HEK293 (cell line): ENCODE measurements around the gene PLPPR2.

ENCODE experiments used
- EGR2 ChIP-seq: fragments of 450-650 bp; formaldehyde crosslinking; IDR thresholded peaks from 2 replicates; pipeline ENCODE4 v1.5.1; 2016; ENCODE audit warnings: low read depth, missing biosample characterization, missing genetic modification characterization
- GFI1B ChIP-seq: fragments of 450-650 bp; formaldehyde crosslinking; IDR thresholded peaks from 2 replicates; pipeline ENCODE4 v1.5.1; 2016; ENCODE audit warnings: missing biosample characterization, missing genetic modification characterization
- KLF1 ChIP-seq: fragments of 450-650 bp; formaldehyde crosslinking; IDR thresholded peaks from 2 replicates; pipeline ENCODE4 v1.5.1; 2016; ENCODE audit warnings: missing biosample characterization, missing genetic modification characterization
- KLF16 ChIP-seq: fragments of 450-650 bp; formaldehyde crosslinking; IDR thresholded peaks from 2 replicates; pipeline ENCODE4 v1.5.1; 2017; ENCODE audit warnings: missing biosample characterization, missing genetic modification characterization
- OSR2 ChIP-seq: fragments of 450-650 bp; formaldehyde crosslinking; IDR thresholded peaks from 2 replicates; pipeline ENCODE4 v1.5.1; 2016; ENCODE audit warnings: missing biosample characterization, missing genetic modification characterization
- PRDM1 ChIP-seq: fragments of 450-650 bp; formaldehyde crosslinking; IDR thresholded peaks from 2 replicates; pipeline ENCODE4; 2016; ENCODE audit warnings: missing biosample characterization, missing genetic modification characterization
- PRDM6 ChIP-seq: fragments of 450-650 bp; formaldehyde crosslinking; IDR thresholded peaks from 2 replicates; pipeline ENCODE4 v1.5.1; 2017; ENCODE audit warnings: missing biosample characterization, missing genetic modification characterization
- SCRT1 ChIP-seq: fragments of 450-650 bp; formaldehyde crosslinking; IDR thresholded peaks from 2 replicates; pipeline ENCODE4 v1.5.1; 2016; ENCODE audit warnings: missing biosample characterization, missing genetic modification characterization, borderline replicate concordance
- SP2 ChIP-seq: fragments of 450-650 bp; formaldehyde crosslinking; IDR thresholded peaks from 2 replicates; pipeline ENCODE4 v1.5.1; 2016; ENCODE audit warnings: missing biosample characterization, missing genetic modification characterization
- YY2 ChIP-seq: fragments of 450-650 bp; formaldehyde crosslinking; IDR thresholded peaks from 2 replicates; pipeline ENCODE4 v1.5.1; 2016; ENCODE audit warnings: missing biosample characterization, missing genetic modification characterization
- ZFP3 ChIP-seq: fragments of 450-650 bp; formaldehyde crosslinking; IDR thresholded peaks from 2 replicates; pipeline ENCODE4 v1.5.1; 2016; ENCODE audit warnings: low read depth, missing biosample characterization, missing genetic modification characterization
- ZNF10 ChIP-seq: fragments of 450-650 bp; formaldehyde crosslinking; IDR thresholded peaks from 2 replicates; pipeline ENCODE4 v1.5.1; 2017; ENCODE audit warnings: missing biosample characterization, missing genetic modification characterization
- ZNF266 ChIP-seq: fragments of 450-650 bp; formaldehyde crosslinking; IDR thresholded peaks from 2 replicates; pipeline ENCODE4 v1.5.1; 2016; ENCODE audit warnings: missing biosample characterization, missing genetic modification characterization, low read depth
- ZNF571 ChIP-seq: fragments of 450-650 bp; formaldehyde crosslinking; IDR thresholded peaks from 2 replicates; pipeline ENCODE4 v1.5.0; 2017; ENCODE audit warnings: missing biosample characterization, missing genetic modification characterization
- ZNF596 ChIP-seq: fragments of 450-650 bp; IDR thresholded peaks from 2 replicates; pipeline ENCODE4 v1.5.0; 2018; ENCODE audit warnings: missing biosample characterization, mild to moderate bottlenecking, missing genetic modification characterization, moderate library complexity
- ZNF621 ChIP-seq: fragments of 450-650 bp; formaldehyde crosslinking; IDR thresholded peaks from 2 replicates; pipeline ENCODE4 v1.5.1; 2017; ENCODE audit warnings: missing biosample characterization, missing genetic modification characterization
- ZNF654 ChIP-seq: fragments of 450-650 bp; formaldehyde crosslinking; IDR thresholded peaks from 2 replicates; pipeline ENCODE4 v1.5.1; 2016; ENCODE audit warnings: low read depth, missing biosample characterization, missing genetic modification characterization
- TF ChIP-seq, protein P1 (sequence below): fragments of 450-650 bp; formaldehyde crosslinking; IDR thresholded peaks from 2 replicates; pipeline ENCODE4 v1.5.1; 2017; ENCODE audit warnings: missing biosample characterization, mild to moderate bottlenecking, missing genetic modification characterization, moderate library complexity
- TF ChIP-seq, protein P2 (sequence below): fragments of 450-650 bp; formaldehyde crosslinking; IDR thresholded peaks from 2 replicates; pipeline ENCODE4 v1.5.1; 2016; ENCODE audit warnings: missing biosample characterization, missing genetic modification characterization
- TF ChIP-seq, protein P3 (sequence below): fragments of 450-650 bp; formaldehyde crosslinking; IDR thresholded peaks from 2 replicates; pipeline ENCODE4 v1.5.1; 2016; ENCODE audit warnings: missing biosample characterization, missing genetic modification characterization
- TF ChIP-seq, protein P4 (sequence below): fragments of 450-650 bp; formaldehyde crosslinking; IDR thresholded peaks from 2 replicates; pipeline ENCODE4 v1.5.1; 2016; ENCODE audit warnings: missing biosample characterization, missing genetic modification characterization
- TF ChIP-seq, protein P5 (sequence below): fragments of 450-650 bp; formaldehyde crosslinking; IDR thresholded peaks from 2 replicates; pipeline ENCODE4 v1.5.1; 2016; ENCODE audit warnings: missing biosample characterization, missing genetic modification characterization
- TF ChIP-seq, protein P6 (sequence below): fragments of 450-650 bp; formaldehyde crosslinking; IDR thresholded peaks from 2 replicates; pipeline ENCODE4 v1.5.1; 2017; ENCODE audit warnings: missing biosample characterization, missing genetic modification characterization
- TF ChIP-seq, protein P7 (sequence below): fragments of 450-650 bp; IDR thresholded peaks from 2 replicates; pipeline ENCODE4 v1.5.1; 2018; ENCODE audit warnings: missing biosample characterization, missing genetic modification characterization

The PLPPR2 gene

GRCh38 chr19:11380653-11381537 lies 25.7 kb downstream of the PLPPR2 start (continued):
- TF ChIP-seq, protein P1, sequence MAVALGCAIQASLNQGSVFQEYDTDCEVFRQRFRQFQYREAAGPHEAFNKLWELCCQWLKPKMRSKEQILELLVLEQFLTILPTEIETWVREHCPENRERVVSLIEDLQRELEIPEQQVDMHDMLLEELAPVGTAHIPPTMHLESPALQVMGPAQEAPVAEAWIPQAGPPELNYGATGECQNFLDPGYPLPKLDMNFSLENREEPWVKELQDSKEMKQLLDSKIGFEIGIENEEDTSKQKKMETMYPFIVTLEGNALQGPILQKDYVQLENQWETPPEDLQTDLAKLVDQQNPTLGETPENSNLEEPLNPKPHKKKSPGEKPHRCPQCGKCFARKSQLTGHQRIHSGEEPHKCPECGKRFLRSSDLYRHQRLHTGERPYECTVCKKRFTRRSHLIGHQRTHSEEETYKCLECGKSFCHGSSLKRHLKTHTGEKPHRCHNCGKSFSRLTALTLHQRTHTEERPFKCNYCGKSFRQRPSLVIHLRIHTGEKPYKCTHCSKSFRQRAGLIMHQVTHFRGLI, result no peak; the same call in 1 of the 2 replicates
- TF ChIP-seq, protein P2, sequence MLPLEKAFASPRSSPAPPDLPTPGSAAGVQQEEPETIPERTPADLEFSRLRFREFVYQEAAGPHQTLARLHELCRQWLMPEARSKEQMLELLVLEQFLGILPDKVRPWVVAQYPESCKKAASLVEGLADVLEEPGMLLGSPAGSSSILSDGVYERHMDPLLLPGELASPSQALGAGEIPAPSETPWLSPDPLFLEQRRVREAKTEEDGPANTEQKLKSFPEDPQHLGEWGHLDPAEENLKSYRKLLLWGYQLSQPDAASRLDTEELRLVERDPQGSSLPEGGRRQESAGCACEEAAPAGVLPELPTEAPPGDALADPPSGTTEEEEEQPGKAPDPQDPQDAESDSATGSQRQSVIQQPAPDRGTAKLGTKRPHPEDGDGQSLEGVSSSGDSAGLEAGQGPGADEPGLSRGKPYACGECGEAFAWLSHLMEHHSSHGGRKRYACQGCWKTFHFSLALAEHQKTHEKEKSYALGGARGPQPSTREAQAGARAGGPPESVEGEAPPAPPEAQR (tag by site-specific recombination), result no peak
- TF ChIP-seq OSR2 (no peak), YY2 (0 out of 2 replicates have a peak, but pooled peaks have one; percentile 19), KLF16 (tag by site-specific recombination) (no peak; the same call in 1 of the 2 replicates), PRDM6 (tag by site-specific recombination) (no peak), ZNF621 (no peak), ZFP3 (no peak), ZNF654 (no peak; the same call in 1 of the 2 replicates), EGR2 (tag by site-specific recombination) (peak; percentile 55), SP2 (peak; percentile 94), KLF1 (tag by site-specific recombination) (no peak), ZNF266 (tag by site-specific recombination) (no peak), GFI1B (tag by site-specific recombination) (no peak), PRDM1 (no peak), ZNF10 (tag by site-specific recombination) (0 out of 2 replicates have a peak, but pooled peaks have one; percentile 48), SCRT1 (no peak), ZNF596 (tag by site-specific recombination) (no peak), ZNF571 (tag by site-specific recombination) (no peak)
- TF ChIP-seq, protein P3, sequence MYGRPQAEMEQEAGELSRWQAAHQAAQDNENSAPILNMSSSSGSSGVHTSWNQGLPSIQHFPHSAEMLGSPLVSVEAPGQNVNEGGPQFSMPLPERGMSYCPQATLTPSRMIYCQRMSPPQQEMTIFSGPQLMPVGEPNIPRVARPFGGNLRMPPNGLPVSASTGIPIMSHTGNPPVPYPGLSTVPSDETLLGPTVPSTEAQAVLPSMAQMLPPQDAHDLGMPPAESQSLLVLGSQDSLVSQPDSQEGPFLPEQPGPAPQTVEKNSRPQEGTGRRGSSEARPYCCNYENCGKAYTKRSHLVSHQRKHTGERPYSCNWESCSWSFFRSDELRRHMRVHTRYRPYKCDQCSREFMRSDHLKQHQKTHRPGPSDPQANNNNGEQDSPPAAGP, result peak; percentile 58; the same call in 1 of the 2 replicates
- TF ChIP-seq, protein P4, sequence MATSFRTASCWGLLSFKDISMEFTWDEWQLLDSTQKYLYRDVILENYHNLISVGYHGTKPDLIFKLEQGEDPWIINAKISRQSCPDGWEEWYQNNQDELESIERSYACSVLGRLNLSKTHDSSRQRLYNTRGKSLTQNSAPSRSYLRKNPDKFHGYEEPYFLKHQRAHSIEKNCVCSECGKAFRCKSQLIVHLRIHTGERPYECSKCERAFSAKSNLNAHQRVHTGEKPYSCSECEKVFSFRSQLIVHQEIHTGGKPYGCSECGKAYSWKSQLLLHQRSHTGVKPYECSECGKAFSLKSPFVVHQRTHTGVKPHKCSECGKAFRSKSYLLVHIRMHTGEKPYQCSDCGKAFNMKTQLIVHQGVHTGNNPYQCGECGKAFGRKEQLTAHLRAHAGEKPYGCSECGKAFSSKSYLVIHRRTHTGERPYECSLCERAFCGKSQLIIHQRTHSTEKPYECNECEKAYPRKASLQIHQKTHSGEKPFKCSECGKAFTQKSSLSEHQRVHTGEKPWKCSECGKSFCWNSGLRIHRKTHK, result no peak
- TF ChIP-seq, protein P5, sequence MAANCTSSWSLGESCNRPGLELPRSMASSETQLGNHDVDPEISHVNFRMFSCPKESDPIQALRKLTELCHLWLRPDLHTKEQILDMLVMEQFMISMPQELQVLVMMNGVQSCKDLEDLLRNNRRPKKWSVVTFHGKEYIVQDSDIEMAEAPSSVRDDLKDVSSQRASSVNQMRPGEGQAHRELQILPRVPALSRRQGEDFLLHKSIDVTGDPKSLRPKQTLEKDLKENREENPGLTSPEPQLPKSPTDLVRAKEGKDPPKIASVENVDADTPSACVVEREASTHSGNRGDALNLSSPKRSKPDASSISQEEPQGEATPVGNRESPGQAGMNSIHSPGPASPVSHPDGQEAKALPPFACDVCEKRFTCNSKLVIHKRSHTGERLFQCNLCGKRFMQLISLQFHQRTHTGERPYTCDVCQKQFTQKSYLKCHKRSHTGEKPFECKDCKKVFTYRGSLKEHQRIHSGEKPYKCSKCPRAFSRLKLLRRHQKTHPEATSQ (tag by site-specific recombination), result 0 out of 2 replicates have a peak, but pooled peaks have one; percentile 13
- TF ChIP-seq, protein P6, sequence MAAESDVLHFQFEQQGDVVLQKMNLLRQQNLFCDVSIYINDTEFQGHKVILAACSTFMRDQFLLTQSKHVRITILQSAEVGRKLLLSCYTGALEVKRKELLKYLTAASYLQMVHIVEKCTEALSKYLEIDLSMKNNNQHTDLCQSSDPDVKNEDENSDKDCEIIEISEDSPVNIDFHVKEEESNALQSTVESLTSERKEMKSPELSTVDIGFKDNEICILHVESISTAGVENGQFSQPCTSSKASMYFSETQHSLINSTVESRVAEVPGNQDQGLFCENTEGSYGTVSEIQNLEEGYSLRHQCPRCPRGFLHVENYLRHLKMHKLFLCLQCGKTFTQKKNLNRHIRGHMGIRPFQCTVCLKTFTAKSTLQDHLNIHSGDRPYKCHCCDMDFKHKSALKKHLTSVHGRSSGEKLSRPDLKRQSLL (tag by site-specific recombination), result peak; percentile 54; the same call in 1 of the 2 replicates
- TF ChIP-seq, protein P7, sequence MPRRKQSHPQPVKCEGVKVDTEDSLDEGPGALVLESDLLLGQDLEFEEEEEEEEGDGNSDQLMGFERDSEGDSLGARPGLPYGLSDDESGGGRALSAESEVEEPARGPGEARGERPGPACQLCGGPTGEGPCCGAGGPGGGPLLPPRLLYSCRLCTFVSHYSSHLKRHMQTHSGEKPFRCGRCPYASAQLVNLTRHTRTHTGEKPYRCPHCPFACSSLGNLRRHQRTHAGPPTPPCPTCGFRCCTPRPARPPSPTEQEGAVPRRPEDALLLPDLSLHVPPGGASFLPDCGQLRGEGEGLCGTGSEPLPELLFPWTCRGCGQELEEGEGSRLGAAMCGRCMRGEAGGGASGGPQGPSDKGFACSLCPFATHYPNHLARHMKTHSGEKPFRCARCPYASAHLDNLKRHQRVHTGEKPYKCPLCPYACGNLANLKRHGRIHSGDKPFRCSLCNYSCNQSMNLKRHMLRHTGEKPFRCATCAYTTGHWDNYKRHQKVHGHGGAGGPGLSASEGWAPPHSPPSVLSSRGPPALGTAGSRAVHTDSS, result no peak
